H9 (cell line): ENCODE measurements around the gene GSAP. TPM values are rescaled to one million over a fixed set of nuclear protein-coding genes. Genes with fewer than 3 reads are reported as not detected.

Source experiments
- DNase-seq: peaks from one replicate; pipeline ENCODE4 v3.0.0-alpha.2; 2017
- H2AFZ ChIP-seq: one replicate; pipeline ENCODE4 v1.6.1; 2013; ENCODE audit warnings: mild to moderate bottlenecking, low read length, control low read depth, moderate library complexity
- H2AK5ac ChIP-seq: 2 replicates; pipeline ENCODE4 v1.6.1; 2013; ENCODE audit warnings: low read length, control low read depth, mixed read lengths; ENCODE audit not compliant: insufficient read length
- H2BK120ac ChIP-seq: one replicate; pipeline ENCODE4 v1.6.1; 2013; ENCODE audit warnings: low read depth, mild to moderate bottlenecking, low read length, control low read depth, inconsistent platforms; ENCODE audit not compliant: poor library complexity, severe bottlenecking
- H2BK12ac ChIP-seq: 2 replicates; pipeline ENCODE4 v1.6.1; 2013; ENCODE audit warnings: low read length, control low read depth, mixed read lengths, low read depth; ENCODE audit not compliant: insufficient read length
- H2BK15ac ChIP-seq: 2 replicates; pipeline ENCODE4 v1.6.1; 2013; ENCODE audit warnings: low read depth, low read length, control low read depth
- H2BK20ac ChIP-seq: one replicate; pipeline ENCODE4 v1.6.1; 2013; ENCODE audit warnings: low read depth, mild to moderate bottlenecking, low read length, control low read depth, inconsistent platforms; ENCODE audit not compliant: poor library complexity, severe bottlenecking
- H2BK5ac ChIP-seq: 2 replicates; pipeline ENCODE4 v1.6.1; 2013; ENCODE audit warnings: low read length, control low read depth, mixed read lengths; ENCODE audit not compliant: insufficient read length
- H3K14ac ChIP-seq: 2 replicates; pipeline ENCODE4 v1.6.1; 2013; ENCODE audit warnings: low read length, control low read depth; ENCODE audit not compliant: insufficient read depth
- H3K18ac ChIP-seq: 2 replicates; pipeline ENCODE4 v1.6.1; 2013; ENCODE audit warnings: low read depth, mild to moderate bottlenecking, mixed read lengths, low read length, control low read depth; ENCODE audit not compliant: insufficient read length
- H3K23ac ChIP-seq: 2 replicates; pipeline ENCODE4 v1.6.1; 2013; ENCODE audit warnings: low read length, control low read depth, mixed read lengths, low read depth; ENCODE audit not compliant: insufficient read length
- H3K23me2 ChIP-seq: 2 replicates; pipeline ENCODE4 v1.6.1; 2013; ENCODE audit warnings: low read depth, mild to moderate bottlenecking, mixed read lengths, low read length, control low read depth; ENCODE audit not compliant: insufficient read length, poor library complexity, severe bottlenecking
- H3K27ac ChIP-seq: 2 replicates; pipeline ENCODE4 v1.5.1; 2013; ENCODE audit warnings: low read length, control low read depth, mixed read lengths, low read depth; ENCODE audit not compliant: insufficient read length
- H3K27me3 ChIP-seq: 2 replicates; pipeline ENCODE4 v1.6.1; 2013; ENCODE audit warnings: low read length, control low read depth, inconsistent platforms; ENCODE audit not compliant: insufficient read depth
- H3K4ac ChIP-seq: 2 replicates; pipeline ENCODE4 v1.6.1; 2013; ENCODE audit warnings: low read depth, mild to moderate bottlenecking, control low read depth, inconsistent platforms, low read length, moderate library complexity
- H3K4me1 ChIP-seq: 2 replicates; pipeline ENCODE4 v1.6.1; 2013; ENCODE audit warnings: low read length, control low read depth, inconsistent platforms; ENCODE audit not compliant: insufficient read depth
- H3K4me2 ChIP-seq: 2 replicates; pipeline ENCODE4 v1.6.1; 2013; ENCODE audit warnings: low read length, control low read depth, mixed read lengths; ENCODE audit not compliant: insufficient read length, insufficient read depth
- H3K56ac ChIP-seq: 2 replicates; pipeline ENCODE4 v1.6.1; 2013; ENCODE audit warnings: low read depth, mild to moderate bottlenecking, mixed read lengths, low read length, control low read depth; ENCODE audit not compliant: insufficient read length
- H3K79me1 ChIP-seq: 2 replicates; pipeline ENCODE4 v1.6.1; 2013; ENCODE audit warnings: low read depth, mild to moderate bottlenecking, moderate library complexity, low read length, control low read depth, inconsistent platforms; ENCODE audit not compliant: insufficient read depth, poor library complexity, severe bottlenecking
- H3K79me2 ChIP-seq: 2 replicates; pipeline ENCODE4 v1.6.1; 2013; ENCODE audit warnings: low read length, control low read depth, inconsistent platforms; ENCODE audit not compliant: insufficient read depth
- H3K9ac ChIP-seq: 2 replicates; pipeline ENCODE4 v1.6.1; 2013; ENCODE audit warnings: low read length, control low read depth, mixed read lengths; ENCODE audit not compliant: insufficient read length; ENCODE audit errors: extremely low read depth
- H3K9me3 ChIP-seq: one replicate; pipeline ENCODE4 v1.6.1; 2013; ENCODE audit warnings: low read depth, low read length, inconsistent platforms; ENCODE audit not compliant: control insufficient read depth
- H3T11ph ChIP-seq: one replicate; pipeline ENCODE4 v1.6.1; 2013; ENCODE audit warnings: mild to moderate bottlenecking, low read length, control low read depth, inconsistent platforms
- H4K20me1 ChIP-seq: one replicate; pipeline ENCODE4 v1.6.1; 2013; ENCODE audit not compliant: control insufficient read depth, insufficient read length, insufficient read depth
- H4K5ac ChIP-seq: 2 replicates; pipeline ENCODE4 v1.6.1; 2013; ENCODE audit warnings: low read depth, mild to moderate bottlenecking, mixed read lengths, low read length, control low read depth; ENCODE audit not compliant: insufficient read length
- H4K8ac ChIP-seq: replicated peaks from 2 replicates; pipeline ENCODE4 v1.6.1; 2013; ENCODE audit warnings: low read length, control low read depth, mixed read lengths, low read depth; ENCODE audit not compliant: insufficient read length
- H4K91ac ChIP-seq: 2 replicates; pipeline ENCODE4 v1.6.1; 2013; ENCODE audit warnings: low read depth, mild to moderate bottlenecking, moderate library complexity, mixed read lengths, low read length, control low read depth; ENCODE audit not compliant: insufficient read length
- H3K27ac Mint-ChIP-seq, 3 experiments: 2 replicates in 2 of 3; 3 replicates in 1 of 3; pipeline ENCODE4 v1.8.0; 2020 to 2021; ENCODE audit warnings: mixed read lengths in 3 of 3, mild to moderate bottlenecking in 1 of 3, moderate library complexity in 1 of 3
- H3K27me3 Mint-ChIP-seq: 2 replicates; pipeline ENCODE4 v1.8.0; 2021; ENCODE audit warnings: low read depth, mild to moderate bottlenecking, moderate library complexity, mixed read lengths
- H3K36me3 Mint-ChIP-seq, 3 experiments: 2 replicates in 2 of 3; 3 replicates in 1 of 3; pipeline ENCODE4 v1.8.0; 2020 to 2021; ENCODE audit warnings: low read depth in 3 of 3, mixed read lengths in 3 of 3; ENCODE audit not compliant: insufficient read depth in 1 of 3
- H3K4me1 Mint-ChIP-seq, 2 experiments: 2 replicates each; pipeline ENCODE4 v1.8.0; 2020; ENCODE audit warnings: mixed read lengths in 2 of 2
- H3K4me3 Mint-ChIP-seq, 2 experiments: 2 replicates in 1 of 2; 3 replicates in 1 of 2; pipeline ENCODE4 v1.8.0; 2020 to 2021; ENCODE audit warnings: mild to moderate bottlenecking in 2 of 2, mixed read lengths in 2 of 2, moderate library complexity in 1 of 2
- H3K9me3 Mint-ChIP-seq, 2 experiments: 2 replicates in 1 of 2; 3 replicates in 1 of 2; pipeline ENCODE4 v1.8.0; 2020; ENCODE audit warnings: mild to moderate bottlenecking in 2 of 2, mixed read lengths in 2 of 2, moderate library complexity in 1 of 2
- CTCF ChIP-seq: fragments of 200-600 bp; sonication (generic); conservative IDR thresholded peaks from 3 replicates; pipeline ENCODE4 v1.8.0; 2021; ENCODE audit warnings: antibody characterized with exemption, mild to moderate bottlenecking
- WGBS: extraction: QIAGEN DNeasy Blood & Tissue Kit; methylation state at CpG from one replicate; pipeline ENCODE4 v1.1.7; 2013; ENCODE audit warnings: missing lambda C conversion rate, low lambda C conversion rate, mixed read lengths; ENCODE audit not compliant: insufficient read length; ENCODE audit errors: extremely low coverage; 5-methylcytosine and 5-hydroxymethylcytosine counted together
- total RNA-seq: library from RNA; stranded (reverse); gene quantifications from 2 replicates; pipeline ENCODE4 v1.2.1, GENCODE V29; 2021

The GSAP gene
- total RNA-seq, 1 experiment from 2014 or later, result 1.9 TPM

GRCh38 chr7:77442636-77443035 is 26.5 kb upstream of the GSAP start:
- Histone ChIP-seq H3K27me3 (no peaks in the 10 kb centered on the region), H4K91ac (no peak overlapping the region), H3K27ac (no peak overlapping the region), H3K4ac (no peak overlapping the region), H3K23ac (no peak overlapping the region), H3K56ac (no peak overlapping the region), H2BK5ac (no peak overlapping the region), H2AFZ (no peak overlapping the region), H4K5ac (no peak overlapping the region), H4K20me1 (no peaks in the 10 kb centered on the region), H3K14ac (no peak overlapping the region), H4K8ac (no peak overlapping the region), H3K9me3 (no peaks in the 10 kb centered on the region), H3K79me2 (no peaks in the 10 kb centered on the region), H3K4me2 (no peak overlapping the region), H3K18ac (no peak overlapping the region), H3K4me1 (no peaks in the 10 kb centered on the region; the same call in 1 of the 2 replicates), H3K23me2 (no peaks in the 10 kb centered on the region), H2AK5ac (no peak overlapping the region), H3K9ac (no peak overlapping the region), H2BK120ac (no peak overlapping the region), H2BK20ac (no peak overlapping the region), H2BK12ac (no peak overlapping the region), H3K79me1 (no peaks in the 10 kb centered on the region), H3T11ph (no peak overlapping the region), H2BK15ac (no peak overlapping the region)
- no peak overlapping the region for H3K4me3 Mint-ChIP-seq
- H3K9me3 Mint-ChIP-seq, result no peaks in the 10 kb centered on the region
- H3K36me3 Mint-ChIP-seq, result no peaks in the 10 kb centered on the region
- no peak for DNase-seq
- H3K27me3 Mint-ChIP-seq, result no peaks in the 10 kb centered on the region
- TF ChIP-seq CTCF, result no peak
- H3K4me1 Mint-ChIP-seq, result peaks cover 14 to 16% of the 10 kb centered on the region in 2 experiments
- no CpG with 5 or more reads among the region's 2 CpGs for WGBS
- H3K27ac Mint-ChIP-seq, result no peak overlapping the region
